PC-3 (cell line): Measurements from ENCODE around the gene PELO.

Experiments
- CTCF ChIP-seq: fragments of 300-600 bp; sonication (generic); conservative IDR thresholded peaks from 2 replicates; pipeline ENCODE4 v1.5.1; 2017; ENCODE audit warnings: antibody characterized with exemption, low read depth, mild to moderate bottlenecking, low read length
- EZH2 ChIP-seq: fragments of 300-600 bp; sonication (generic); IDR thresholded peaks from one replicate; pipeline ENCODE4 v1.6.1; 2017; ENCODE audit warnings: antibody characterized with exemption, mild to moderate bottlenecking, low read length; ENCODE audit not compliant: unreplicated experiment

DNA sequence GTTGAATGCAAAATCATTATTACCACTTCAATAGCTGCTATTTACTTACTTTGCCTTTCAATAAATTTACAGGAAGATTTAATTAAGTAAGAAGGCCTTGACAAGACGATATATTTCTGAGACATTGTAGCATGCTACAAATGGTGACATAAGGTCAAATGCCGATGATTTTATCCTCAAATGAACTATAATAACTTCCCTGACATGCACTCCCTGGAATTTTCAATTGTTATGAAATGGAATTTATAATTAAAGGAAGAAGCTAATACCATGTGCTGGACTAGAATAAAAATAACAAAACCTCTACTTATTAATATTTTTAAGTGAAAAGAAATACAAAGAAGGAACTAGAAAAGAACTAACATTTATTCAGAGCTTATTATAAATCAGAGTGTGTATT lies 30.2 kb upstream of the PELO start:
- TF ChIP-seq CTCF = no peak
- TF ChIP-seq EZH2 = no peak
